ENCODE measurements around the gene ENDOU.

DNA sequence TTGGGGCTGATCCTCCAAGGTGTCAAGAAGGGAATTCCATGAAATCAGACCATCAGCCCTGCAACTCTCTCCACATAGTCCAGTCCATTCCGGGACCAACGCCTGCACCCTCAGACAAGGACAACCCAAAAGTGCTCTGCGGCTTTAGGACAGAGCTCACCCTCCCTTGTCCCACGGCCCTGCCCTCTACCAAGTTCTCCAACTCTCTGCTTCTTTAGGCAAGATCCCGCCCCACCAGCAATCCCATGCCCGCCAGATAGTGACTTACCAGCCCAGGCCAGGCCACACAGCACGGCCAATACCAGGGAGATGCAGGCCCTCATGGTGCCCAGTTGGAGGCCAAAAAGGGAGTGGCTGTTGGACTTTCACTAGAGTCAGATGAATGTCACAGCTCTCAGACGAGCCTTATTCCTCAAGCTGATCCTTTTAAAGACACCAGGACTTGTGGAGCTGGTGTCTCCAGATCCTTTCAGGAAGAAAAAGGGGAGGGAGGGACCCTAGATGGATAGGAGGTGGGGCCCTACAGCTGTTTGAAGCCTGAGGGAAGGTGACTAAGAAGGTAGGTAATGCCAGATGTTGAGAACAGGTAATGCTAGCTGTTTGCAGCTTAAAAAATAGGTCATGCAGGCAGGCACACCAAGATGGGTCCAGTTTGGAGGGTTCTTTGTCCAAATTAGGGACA, at the start of gene ENDOU:
- TF ChIP-seq POLR2A (IDR thresholded peaks at IDR 0.05) (no peak), CTCF (IDR thresholded peaks at IDR 0.05) (no peak), EP300 (IDR thresholded peaks at IDR 0.05) (no peak)

All from stomach (tissue), 4 donors.